Sigmoid colon (tissue), 7 donors: ENCODE data around the gene MORN4. TPM values are rescaled to one million over a fixed set of nuclear protein-coding genes. Genes with fewer than 3 reads are reported as not detected.

Source experiments
- DNase-seq: peaks from one replicate; pipeline ENCODE4 v3.0.0-alpha.2; 2019
- H3K27ac ChIP-seq, 4 donors: fragments of 200-600 bp; sonication (generic); one replicate each; pipeline ENCODE4 v1.5.1; 2016 to 2019; ENCODE audit warnings: mild to moderate bottlenecking in 1 of 4
- H3K27me3 ChIP-seq, 3 donors: fragments of 200-600 bp; sonication (generic); one replicate each; pipeline ENCODE4 v1.5.1; 2019; ENCODE audit warnings: mild to moderate bottlenecking in 1 of 3
- H3K36me3 ChIP-seq, 4 donors: fragments of 200-600 bp; sonication (generic); one replicate each; pipeline ENCODE4 v1.5.1; 2016 to 2019
- H3K4me1 ChIP-seq, 4 donors: fragments of 200-600 bp; sonication (generic); one replicate each; pipeline ENCODE4 v1.5.1; 2017 to 2019
- H3K4me3 ChIP-seq, 4 donors: fragments of 200-600 bp; sonication (generic); one replicate each; pipeline ENCODE4 v1.5.1; 2017 to 2019; ENCODE audit warnings: mild to moderate bottlenecking in 2 of 4, moderate library complexity in 1 of 4
- H3K9me3 ChIP-seq, 4 donors: fragments of 200-600 bp in 3 of 4; sonication (generic) in 3 of 4; one replicate each; pipeline versions ENCODE4 v1.5.1 to v1.6.1; 2013 to 2019
- EP300 ChIP-seq, 4 donors: sonication (generic); formaldehyde crosslinking; IDR thresholded peaks; one replicate each; pipeline ENCODE4 v1.6.1; 2017; ENCODE audit warnings: antibody characterized with exemption in 4 of 4
- POLR2A ChIP-seq, 2 donors: fragments of 450-650 bp; IDR thresholded peaks; one replicate each; pipeline ENCODE4 v1.6.1; 2016; ENCODE audit warnings: antibody characterized with exemption in 2 of 2, mild to moderate bottlenecking in 2 of 2, moderate library complexity in 2 of 2
- POLR2AphosphoS5 ChIP-seq, 4 donors: sonication (generic); formaldehyde crosslinking; IDR thresholded peaks; one replicate each; pipeline ENCODE4 v1.6.1; 2017; ENCODE audit warnings: antibody characterized with exemption in 4 of 4
- WGBS, 2 donors: extraction: QIAGEN DNeasy Blood & Tissue Kit; methylation state at CpG; one replicate each; pipeline ENCODE4 v1.1.7; 2013; 5-methylcytosine and 5-hydroxymethylcytosine counted together
- intact Hi-C: fragments of 100-400 bp; cut with DNase I; formaldehyde crosslinking; loops from one replicate; pipeline ENCODE4 v1.15.1; 2023
- polyA plus RNA-seq, 3 donors: library from polyadenylated mRNA; stranded (reverse); fragments of 200-250 nt; gene quantifications; one replicate each; pipeline ENCODE4 v1.2.3, GENCODE V29; 2013
- total RNA-seq, 4 donors: library from RNA; depleted of rRNA; stranded (reverse); fragments of >200 nt; gene quantifications; one replicate each; pipeline ENCODE4 v1.1.0, GENCODE V29; 2016
- TF ChIP-seq, protein P1 (sequence below), 4 experiments: fragments of 450-650 bp in 3 of 4; fragments of 200-600 bp in 1 of 4; IDR thresholded peaks; one replicate each; pipeline ENCODE4 v1.5.1; 2016 to 2019; ENCODE audit warnings: antibody characterized with exemption in 4 of 4, mild to moderate bottlenecking in 3 of 4, moderate library complexity in 2 of 4
- donor health status: healthy with polysubstance abuse.
- donor health status: Bipolar disorder and iron deficiency.
- donor health status: healthy.

The MORN4 gene
- total and polyA plus RNA-seq, 7 donors: 0.83 to 23.4 (median 2.5) TPM

DNA sequence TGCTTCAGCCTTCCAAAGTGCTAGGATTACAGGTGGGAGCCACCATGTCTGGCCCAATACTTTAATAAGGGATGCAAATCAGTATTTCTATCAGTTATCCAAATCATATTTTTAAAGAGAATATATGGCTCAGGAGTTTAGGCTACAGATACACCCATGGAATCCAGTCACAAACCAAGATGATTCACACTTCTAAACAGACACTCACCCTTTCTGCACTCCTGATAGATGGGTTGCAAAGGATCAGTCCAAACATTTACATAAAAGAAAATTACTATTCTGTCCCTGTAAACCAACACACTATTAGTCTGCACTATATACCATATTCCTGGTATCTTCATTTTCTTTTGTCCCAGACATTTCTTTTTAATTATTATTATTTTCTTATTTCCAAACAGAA, 2.2 kb downstream of the MORN4 start:
- TF ChIP-seq, protein P1, sequence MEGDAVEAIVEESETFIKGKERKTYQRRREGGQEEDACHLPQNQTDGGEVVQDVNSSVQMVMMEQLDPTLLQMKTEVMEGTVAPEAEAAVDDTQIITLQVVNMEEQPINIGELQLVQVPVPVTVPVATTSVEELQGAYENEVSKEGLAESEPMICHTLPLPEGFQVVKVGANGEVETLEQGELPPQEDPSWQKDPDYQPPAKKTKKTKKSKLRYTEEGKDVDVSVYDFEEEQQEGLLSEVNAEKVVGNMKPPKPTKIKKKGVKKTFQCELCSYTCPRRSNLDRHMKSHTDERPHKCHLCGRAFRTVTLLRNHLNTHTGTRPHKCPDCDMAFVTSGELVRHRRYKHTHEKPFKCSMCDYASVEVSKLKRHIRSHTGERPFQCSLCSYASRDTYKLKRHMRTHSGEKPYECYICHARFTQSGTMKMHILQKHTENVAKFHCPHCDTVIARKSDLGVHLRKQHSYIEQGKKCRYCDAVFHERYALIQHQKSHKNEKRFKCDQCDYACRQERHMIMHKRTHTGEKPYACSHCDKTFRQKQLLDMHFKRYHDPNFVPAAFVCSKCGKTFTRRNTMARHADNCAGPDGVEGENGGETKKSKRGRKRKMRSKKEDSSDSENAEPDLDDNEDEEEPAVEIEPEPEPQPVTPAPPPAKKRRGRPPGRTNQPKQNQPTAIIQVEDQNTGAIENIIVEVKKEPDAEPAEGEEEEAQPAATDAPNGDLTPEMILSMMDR (IDR thresholded peaks at IDR 0.05): no peak
- TF ChIP-seq EP300 (IDR thresholded peaks at IDR 0.05): no peak
- TF ChIP-seq POLR2AphosphoS5 (IDR thresholded peaks at IDR 0.05): no peak
- TF ChIP-seq POLR2A (IDR thresholded peaks at IDR 0.05): no peak
- DNase-seq: no peak

DNA sequence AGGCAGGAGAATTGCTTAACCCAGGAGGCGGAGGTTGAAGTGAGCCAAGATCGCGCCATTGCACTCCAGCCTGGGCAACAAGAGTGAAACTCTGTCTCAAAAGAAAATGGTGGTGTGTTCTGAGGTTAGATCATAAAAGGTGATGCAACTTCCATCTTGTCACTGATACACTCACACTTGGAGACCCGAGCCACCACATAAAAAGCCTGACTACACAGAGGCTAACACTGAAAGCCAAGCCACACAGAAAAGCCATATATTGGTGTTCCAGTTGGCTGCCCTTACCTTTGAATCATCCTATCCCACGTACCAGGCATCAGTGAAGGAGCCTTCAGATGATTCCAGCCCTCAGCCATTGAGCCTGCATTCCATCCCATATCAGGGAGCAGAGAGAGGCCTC, 4.0 kb downstream of the MORN4 start:
- Histone ChIP-seq H3K27me3 (no peaks in the 10 kb centered on the region), H3K27ac (no peak overlapping the region), H3K4me3 (no peak overlapping the region), H3K4me1 (peaks cover 0 to 14% (median 7%) of the 10 kb centered on the region in 4 donors), H3K36me3 (no peaks in the 10 kb centered on the region), H3K9me3 (no peaks in the 10 kb centered on the region)
- TF ChIP-seq POLR2AphosphoS5 (IDR thresholded peaks at IDR 0.05): no peak
- no peak for TF ChIP-seq POLR2A (IDR thresholded peaks at IDR 0.05)
- no peak for TF ChIP-seq EP300 (IDR thresholded peaks at IDR 0.05)
- WGBS, 2 donors: 92 to 96% methylated on average over 5 of the region's 5 CpGs
- DNase-seq: no peak
- intact Hi-C loops: no loop called here

More for the DNA sequence above, 2.2 kb downstream of the MORN4 start:
- Histone ChIP-seq H3K36me3 (no peaks in the 10 kb centered on the region), H3K27me3 (no peaks in the 10 kb centered on the region), H3K27ac (no peak overlapping the region), H3K4me1 (peaks cover 0 to 14% (median 7%) of the 10 kb centered on the region in 4 donors), H3K4me3 (no peak overlapping the region), H3K9me3 (no peaks in the 10 kb centered on the region)
- intact Hi-C loops: loop anchor here (5.0 kb wide), 1 partner anchor 134 kb away; the partner anchor contains the start of genes MMS19 and UBTD1

GRCh38 chr10:97628228-97628627, 5.1 kb downstream of the MORN4 start:
- Histone ChIP-seq H3K27me3 (no peaks in the 10 kb centered on the region), H3K27ac (no peak overlapping the region), H3K4me3 (no peak overlapping the region), H3K4me1 (peaks cover 0 to 9% (median 3%) of the 10 kb centered on the region in 4 donors), H3K9me3 (no peaks in the 10 kb centered on the region), H3K36me3 (no peaks in the 10 kb centered on the region)
- WGBS, 2 donors: 73 to 86% methylated on average over 3 of the region's 3 CpGs
- intact Hi-C loops: no loop called here
- DNase-seq: no peak
- no peak for TF ChIP-seq POLR2A (IDR thresholded peaks at IDR 0.05)
- TF ChIP-seq, protein P1 (IDR thresholded peaks at IDR 0.05): no peak
- TF ChIP-seq POLR2AphosphoS5 (IDR thresholded peaks at IDR 0.05): no peak
- TF ChIP-seq EP300 (IDR thresholded peaks at IDR 0.05): no peak

- Histone ChIP-seq H3K9me3 (no peaks in the 10 kb centered on the region), H3K4me1 (peaks cover 0 to 5% (median 2%) of the 10 kb centered on the region in 4 donors), H3K27me3 (no peaks in the 10 kb centered on the region), H3K27ac (no peak overlapping the region), H3K36me3 (no peaks in the 10 kb centered on the region), H3K4me3 (no peak overlapping the region)
- WGBS, 2 donors: 73 to 77% methylated on average over 4 of the region's 4 CpGs
- no peak for DNase-seq
- intact Hi-C loops: no loop called here
- TF ChIP-seq, protein P1 (IDR thresholded peaks at IDR 0.05): no peak
- TF ChIP-seq POLR2AphosphoS5 (IDR thresholded peaks at IDR 0.05) (no peak), POLR2A (IDR thresholded peaks at IDR 0.05) (no peak), EP300 (IDR thresholded peaks at IDR 0.05) (no peak)
Observed at GRCh38 chr10:97627731-97628130, 5.6 kb downstream of the MORN4 start.

DNA sequence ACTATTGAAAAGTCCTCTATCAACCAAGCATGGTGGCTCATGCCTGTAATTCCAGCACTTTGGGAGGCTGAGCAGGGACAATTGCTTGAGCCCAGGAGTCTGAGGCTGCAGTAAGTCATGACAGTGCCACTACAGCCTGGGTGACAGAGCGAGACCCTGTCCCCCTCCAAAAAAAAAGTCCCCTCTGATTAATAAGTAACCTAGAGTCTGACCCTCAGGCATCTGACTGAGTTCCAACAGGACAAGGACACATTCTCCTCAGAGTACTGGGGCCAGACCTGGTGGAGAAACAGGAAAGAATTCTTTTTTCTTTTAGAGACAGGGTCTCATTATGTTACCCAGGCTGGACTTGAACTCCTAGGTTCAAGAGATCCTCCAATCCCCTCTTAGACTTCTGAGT, 10.0 kb downstream of the MORN4 start:
- Histone ChIP-seq H3K27me3 (no peaks in the 10 kb centered on the region), H3K27ac (no peak overlapping the region), H3K36me3 (no peaks in the 10 kb centered on the region), H3K4me1 (no peaks in the 10 kb centered on the region), H3K4me3 (no peak overlapping the region), H3K9me3 (no peaks in the 10 kb centered on the region)
- no peak for DNase-seq
- TF ChIP-seq POLR2A (IDR thresholded peaks at IDR 0.05): no peak
- TF ChIP-seq EP300 (IDR thresholded peaks at IDR 0.05): no peak
- TF ChIP-seq POLR2AphosphoS5 (IDR thresholded peaks at IDR 0.05): no peak
- TF ChIP-seq, protein P1 (IDR thresholded peaks at IDR 0.05): no peak
- intact Hi-C loops: no loop called here
- 96 to 97% methylated on average over 1 of the region's 1 CpG for WGBS, 2 donors
